ENCODE data around the gene RUNDC3A.

RUNDC3A gene

GRCh38 chr17:44283344-44284023 is 24.9 kb upstream of the RUNDC3A start:
- in situ Hi-C loops (cut with MboI; ENCODE audit: low sequenced_read_pairs) = no loop called here

- in situ Hi-C loops (cut with MboI; ENCODE audit: low sequenced_read_pairs) = no loop called here
These were observed 24.4 kb upstream of the RUNDC3A start for GRCh38 chr17:44284024-44284400.

GRCh38 chr17:44287651-44288050 is 20.8 kb upstream of the RUNDC3A start:
- in situ Hi-C loops (cut with MboI; ENCODE audit: low sequenced_read_pairs) = no loop called here

GRCh38 chr17:44293509-44294226 is 14.7 kb upstream of the RUNDC3A start:
- in situ Hi-C loops (cut with MboI; ENCODE audit: low sequenced_read_pairs) = no loop called here

- in situ Hi-C loops (cut with MboI; ENCODE audit: low sequenced_read_pairs) = no loop called here
These were observed 10.4 kb upstream of the RUNDC3A start for GRCh38 chr17:44297975-44298374.

GRCh38 chr17:44304651-44305050 is 3.8 kb upstream of the RUNDC3A start:
- in situ Hi-C loops (cut with MboI; ENCODE audit: low sequenced_read_pairs) = no loop called here

- in situ Hi-C loops (cut with MboI; ENCODE audit: low sequenced_read_pairs) = no loop called here
These were observed 814 bp upstream of the RUNDC3A start for GRCh38 chr17:44307387-44308186.

GRCh38 chr17:44308865-44309264 is 464 bp downstream of the RUNDC3A start:
- in situ Hi-C loops (cut with MboI; ENCODE audit: low sequenced_read_pairs) = no loop called here

GRCh38 chr17:44309472-44309871 is 1.1 kb downstream of the RUNDC3A start:
- in situ Hi-C loops (cut with MboI; ENCODE audit: low sequenced_read_pairs) = no loop called here

GRCh38 chr17:44310188-44310587 is 1.8 kb downstream of the RUNDC3A start:
- in situ Hi-C loops (cut with MboI; ENCODE audit: low sequenced_read_pairs) = no loop called here

GRCh38 chr17:44310609-44311376 is 2.4 kb downstream of the RUNDC3A start:
- in situ Hi-C loops (cut with MboI; ENCODE audit: low sequenced_read_pairs) = no loop called here

- in situ Hi-C loops (cut with MboI; ENCODE audit: low sequenced_read_pairs) = no loop called here
These were observed 3.3 kb downstream of the RUNDC3A start for GRCh38 chr17:44311562-44312181.

- in situ Hi-C loops (cut with MboI; ENCODE audit: low sequenced_read_pairs) = no loop called here
These were observed 4.1 kb downstream of the RUNDC3A start for GRCh38 chr17:44312396-44313104.

- in situ Hi-C loops (cut with MboI; ENCODE audit: low sequenced_read_pairs) = no loop called here
These were observed 5.6 kb downstream of the RUNDC3A start for GRCh38 chr17:44314031-44314430.

GRCh38 chr17:44314524-44314868 is 6.1 kb downstream of the RUNDC3A start:
- in situ Hi-C loops (cut with MboI; ENCODE audit: low sequenced_read_pairs) = no loop called here

GRCh38 chr17:44314869-44315661 is 6.7 kb downstream of the RUNDC3A start:
- in situ Hi-C loops (cut with MboI; ENCODE audit: low sequenced_read_pairs) = no loop called here

GRCh38 chr17:44315760-44316731 is 7.6 kb downstream of the RUNDC3A start:
- in situ Hi-C loops (cut with MboI; ENCODE audit: low sequenced_read_pairs) = no loop called here

GRCh38 chr17:44317545-44317944 is 9.1 kb downstream of the RUNDC3A start:
- in situ Hi-C loops (cut with MboI; ENCODE audit: low sequenced_read_pairs) = no loop called here

Data from HL-60/S4 treated with phorbol 12-myristate 13-acetate at 8.2 ng/mL for 4 days and 3 days (cell line).